Liver (tissue), 9 donors: Measurements from ENCODE around the gene PIGN. TPM values are rescaled to one million over a fixed set of nuclear protein-coding genes. Genes with fewer than 3 reads are reported as not detected.

ENCODE experiments used
- DNase-seq: peaks from one replicate; pipeline ENCODE4 v3.0.0-alpha.2; 2017; ENCODE audit warnings: low spot score
- H3K27ac ChIP-seq, 2 donors: one replicate each; pipeline ENCODE4 v1.7.0; 2013; ENCODE audit warnings: inconsistent platforms in 2 of 2, low read length in 2 of 2, control low read depth in 1 of 2, low read depth in 1 of 2, mild to moderate bottlenecking in 1 of 2
- H3K27me3 ChIP-seq, 4 donors: one replicate each; pipeline versions ENCODE4 v1.6.1 to v1.7.0; 2013; ENCODE audit warnings: low read length in 3 of 4, inconsistent platforms in 1 of 4, mild to moderate bottlenecking in 1 of 4, moderate library complexity in 1 of 4; ENCODE audit not compliant: control insufficient read depth in 4 of 4, insufficient read depth in 4 of 4
- H3K36me3 ChIP-seq, 4 donors: one replicate each; pipeline versions ENCODE4 v1.6.1 to v1.7.0; 2013; ENCODE audit warnings: low read length in 3 of 4, mild to moderate bottlenecking in 3 of 4, low read depth in 1 of 4, moderate library complexity in 1 of 4; ENCODE audit not compliant: control insufficient read depth in 4 of 4, insufficient read depth in 3 of 4
- H3K4me1 ChIP-seq, 4 donors: one replicate each; pipeline versions ENCODE4 v1.6.1 to v1.7.0; 2013; ENCODE audit warnings: low read length in 3 of 4, mild to moderate bottlenecking in 3 of 4, moderate library complexity in 1 of 4; ENCODE audit not compliant: control insufficient read depth in 4 of 4, insufficient read depth in 4 of 4
- H3K4me3 ChIP-seq, 3 donors: one replicate each; pipeline versions ENCODE4 v1.6.1 to v1.7.0; 2013; ENCODE audit warnings: low read length in 3 of 3, control low read depth in 1 of 3, low read depth in 1 of 3, mild to moderate bottlenecking in 1 of 3
- H3K9ac ChIP-seq, 2 donors: one replicate each; pipeline ENCODE4 v1.7.0; 2013; ENCODE audit warnings: low read length in 2 of 2, mild to moderate bottlenecking in 2 of 2, moderate library complexity in 2 of 2, control low read depth in 1 of 2, low read depth in 1 of 2
- H3K9me3 ChIP-seq, 4 donors: one replicate each; pipeline versions ENCODE4 v1.6.1 to v1.7.0; 2013; ENCODE audit warnings: low read length in 3 of 4; ENCODE audit not compliant: control insufficient read depth in 4 of 4
- CTCF ChIP-seq: fragments of 150-350 bp; IDR thresholded peaks from 2 replicates; pipeline ENCODE4 v1.5.1; 2017; ENCODE audit warnings: improper control_type of control experiment, low read depth, low read length; ENCODE audit not compliant: missing input control
- EGR1 ChIP-seq, 2 donors: IDR thresholded peaks; 2 replicates each; pipeline ENCODE4 v1.6.1; 2016 to 2018; ENCODE audit warnings: antibody characterized with exemption in 2 of 2, low read depth in 2 of 2
- FOXA2 ChIP-seq: IDR thresholded peaks from 2 replicates; pipeline ENCODE4 v1.6.1; 2016; ENCODE audit warnings: antibody characterized with exemption
- GABPA ChIP-seq, 2 donors: IDR thresholded peaks in 1 of 2; conservative IDR thresholded peaks in 1 of 2; 2 replicates each; pipeline ENCODE4 v1.6.1; 2016; ENCODE audit warnings: antibody characterized with exemption in 2 of 2, mild to moderate bottlenecking in 1 of 2, moderate library complexity in 1 of 2
- HNF4A ChIP-seq, 2 donors: conservative IDR thresholded peaks; 2 replicates each; pipeline ENCODE4 v1.6.1; 2016; ENCODE audit warnings: antibody characterized with exemption in 2 of 2, mild to moderate bottlenecking in 2 of 2
- HNF4G ChIP-seq: IDR thresholded peaks from 2 replicates; pipeline ENCODE4 v1.6.1; 2016; ENCODE audit warnings: antibody characterized with exemption
- JUND ChIP-seq, 2 donors: IDR thresholded peaks; 2 replicates each; pipeline ENCODE4 v1.6.1; 2016; ENCODE audit warnings: antibody characterized with exemption in 2 of 2
- RXRA ChIP-seq, 2 donors: IDR thresholded peaks; 2 replicates each; pipeline ENCODE4 v1.6.1; 2017 to 2018; ENCODE audit warnings: antibody characterized with exemption in 2 of 2, mild to moderate bottlenecking in 1 of 2
- TAF1 ChIP-seq: conservative IDR thresholded peaks from 2 replicates; pipeline ENCODE4 v1.6.1; 2016; ENCODE audit warnings: antibody characterized with exemption, mild to moderate bottlenecking
- YY1 ChIP-seq: IDR thresholded peaks from 2 replicates; pipeline ENCODE4 v1.6.1; 2016; ENCODE audit warnings: antibody characterized with exemption, mild to moderate bottlenecking
- ZBTB33 ChIP-seq: IDR thresholded peaks from 2 replicates; pipeline ENCODE4 v1.6.1; 2016; ENCODE audit warnings: antibody characterized with exemption
- WGBS: extraction: QIAGEN DNeasy Blood & Tissue Kit; methylation state at CpG from one replicate; pipeline ENCODE4 v1.1.7; 2013; 5-methylcytosine and 5-hydroxymethylcytosine counted together
- polyA plus RNA-seq, 2 donors: library from polyadenylated mRNA; stranded (reverse) in 1 of 2; unstranded in 1 of 2; fragments of 200-250 nt in 1 of 2; fragments of >200 nt in 1 of 2; fragmentation: Nextera tagmentation in 1 of 2; extraction: Ambion mirVana in 1 of 2; gene quantifications; one replicate each; pipeline versions ENCODE4 v1.2.1 to v1.2.3, GENCODE V29; 2013 to 2015
- total RNA-seq, 2 donors: library from RNA; depleted of rRNA; stranded (reverse); fragments of >200 nt; gene quantifications; one replicate each; pipeline ENCODE4 v1.2.3, GENCODE V29; 2014
- TF ChIP-seq, protein P1 (sequence below): IDR thresholded peaks from 2 replicates; pipeline ENCODE4 v1.6.1; 2016; ENCODE audit warnings: antibody characterized with exemption, mild to moderate bottlenecking
- TF ChIP-seq, protein P2 (sequence below): IDR thresholded peaks from 2 replicates; pipeline ENCODE4 v1.6.1; 2016; ENCODE audit warnings: antibody characterized with exemption
- donor health status: healthy.
- donor health status: healthy.
- donor health status: healthy.
- donor health status: healthy.
- donor health status: healthy.

The PIGN gene
- total and polyA plus RNA-seq, 4 donors, result 5.1 to 20.6 (median 12.5) TPM

- no peak overlapping the region for H3K4me3 ChIP-seq
- H3K9me3 ChIP-seq, result no peaks in the 10 kb centered on the region
- TF ChIP-seq HNF4A (conservative IDR thresholded peaks at IDR 0.05) (peak in 1 of 2 donors; percentile 17), GABPA (IDR thresholded peaks at IDR 0.05 in 1 of 2, conservative IDR thresholded peaks at IDR 0.05 in 1 of 2) (no peak), JUND (IDR thresholded peaks at IDR 0.05) (peak in 1 of 2 donors; percentile 17)
- H3K9ac ChIP-seq, result no peak overlapping the region
- H3K4me1 ChIP-seq, result no peaks in the 10 kb centered on the region
- DNase-seq, result no peak
- peaks cover 0 to 4% (median 0%) of the 10 kb centered on the region in 4 donors for H3K36me3 ChIP-seq
- WGBS, result 53% methylated on average over 3 of the region's 3 CpGs
- H3K27me3 ChIP-seq, result no peaks in the 10 kb centered on the region
- H3K27ac ChIP-seq, result no peak overlapping the region
Measured at GRCh38 chr18:62105376-62105775, 81.5 kb downstream of the PIGN start.

GRCh38 chr18:62102221-62102620, 84.6 kb downstream of the PIGN start:
- no peak overlapping the region for H3K4me3 ChIP-seq
- TF ChIP-seq JUND (IDR thresholded peaks at IDR 0.05) (no peak), HNF4A (conservative IDR thresholded peaks at IDR 0.05) (no peak), FOXA2 (no peak), CTCF (no peak), RXRA (IDR thresholded peaks at IDR 0.05) (no peak), TAF1 (no peak), EGR1 (IDR thresholded peaks at IDR 0.05; ENCODE audit: low read depth in 2 of 2) (no peak), GABPA (IDR thresholded peaks at IDR 0.05 in 1 of 2, conservative IDR thresholded peaks at IDR 0.05 in 1 of 2) (no peak), ZBTB33 (no peak), YY1 (no peak), HNF4G (no peak)
- TF ChIP-seq, protein P1, sequence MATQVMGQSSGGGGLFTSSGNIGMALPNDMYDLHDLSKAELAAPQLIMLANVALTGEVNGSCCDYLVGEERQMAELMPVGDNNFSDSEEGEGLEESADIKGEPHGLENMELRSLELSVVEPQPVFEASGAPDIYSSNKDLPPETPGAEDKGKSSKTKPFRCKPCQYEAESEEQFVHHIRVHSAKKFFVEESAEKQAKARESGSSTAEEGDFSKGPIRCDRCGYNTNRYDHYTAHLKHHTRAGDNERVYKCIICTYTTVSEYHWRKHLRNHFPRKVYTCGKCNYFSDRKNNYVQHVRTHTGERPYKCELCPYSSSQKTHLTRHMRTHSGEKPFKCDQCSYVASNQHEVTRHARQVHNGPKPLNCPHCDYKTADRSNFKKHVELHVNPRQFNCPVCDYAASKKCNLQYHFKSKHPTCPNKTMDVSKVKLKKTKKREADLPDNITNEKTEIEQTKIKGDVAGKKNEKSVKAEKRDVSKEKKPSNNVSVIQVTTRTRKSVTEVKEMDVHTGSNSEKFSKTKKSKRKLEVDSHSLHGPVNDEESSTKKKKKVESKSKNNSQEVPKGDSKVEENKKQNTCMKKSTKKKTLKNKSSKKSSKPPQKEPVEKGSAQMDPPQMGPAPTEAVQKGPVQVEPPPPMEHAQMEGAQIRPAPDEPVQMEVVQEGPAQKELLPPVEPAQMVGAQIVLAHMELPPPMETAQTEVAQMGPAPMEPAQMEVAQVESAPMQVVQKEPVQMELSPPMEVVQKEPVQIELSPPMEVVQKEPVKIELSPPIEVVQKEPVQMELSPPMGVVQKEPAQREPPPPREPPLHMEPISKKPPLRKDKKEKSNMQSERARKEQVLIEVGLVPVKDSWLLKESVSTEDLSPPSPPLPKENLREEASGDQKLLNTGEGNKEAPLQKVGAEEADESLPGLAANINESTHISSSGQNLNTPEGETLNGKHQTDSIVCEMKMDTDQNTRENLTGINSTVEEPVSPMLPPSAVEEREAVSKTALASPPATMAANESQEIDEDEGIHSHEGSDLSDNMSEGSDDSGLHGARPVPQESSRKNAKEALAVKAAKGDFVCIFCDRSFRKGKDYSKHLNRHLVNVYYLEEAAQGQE, result no peak
- TF ChIP-seq, protein P2, sequence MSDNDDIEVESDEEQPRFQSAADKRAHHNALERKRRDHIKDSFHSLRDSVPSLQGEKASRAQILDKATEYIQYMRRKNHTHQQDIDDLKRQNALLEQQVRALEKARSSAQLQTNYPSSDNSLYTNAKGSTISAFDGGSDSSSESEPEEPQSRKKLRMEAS, result no peak
- peaks cover 0 to 4% (median 0%) of the 10 kb centered on the region in 4 donors for H3K36me3 ChIP-seq
- 91% methylated on average over 1 of the region's 1 CpG for WGBS
- no peaks in the 10 kb centered on the region for H3K27me3 ChIP-seq
- no peak overlapping the region for H3K9ac ChIP-seq
- DNase-seq, result no peak
- no peak overlapping the region for H3K27ac ChIP-seq
- H3K4me1 ChIP-seq, result no peaks in the 10 kb centered on the region
- H3K9me3 ChIP-seq, result no peaks in the 10 kb centered on the region
